ENCODE measurements around the gene PKP2. TPM values are rescaled to one million over a fixed set of nuclear protein-coding genes. Genes with fewer than 3 reads are reported as not detected.
"Not testable (repeated sequence)": the region's sequence is repeated elsewhere in the genome, so short reads cannot be mapped to it uniquely, and the experiment has no call there.

PKP2 gene
- total and polyA plus RNA-seq, 7 donors = 2.5 to 7.8 (median 4.0) TPM

GRCh38 chr12:32881702-32882101 is 14.9 kb downstream of the PKP2 start:
- H3K4me3 ChIP-seq = no peak overlapping the region
- DNase-seq = no peak
- peaks cover 4% of the 10 kb centered on the region for H3K4me1 ChIP-seq
- H3K9me3 ChIP-seq = no peaks in the 10 kb centered on the region
- intact Hi-C loops (cut with DNase I) = no loop called here
- WGBS, 3 donors = 67 to 77% (median 73%) methylated on average over 7 of the region's 7 CpGs
- H3K27me3 ChIP-seq (ENCODE audit: insufficient read depth in 3 of 3, low read length in 2 of 3) = no peaks in the 10 kb centered on the region
- TF ChIP-seq CTCF (IDR thresholded peaks at IDR 0.05) = no peak
- no peak for ATAC-seq
- H3K36me3 ChIP-seq (ENCODE audit: insufficient read depth in 1 of 2, low read depth in 1 of 2) = no peaks in the 10 kb centered on the region
- no peak overlapping the region for H3K27ac ChIP-seq

- Histone ChIP-seq H3K36me3 (ENCODE audit: insufficient read depth in 1 of 2, low read depth in 1 of 2) (no peaks in the 10 kb centered on the region), H3K4me3 (no peak overlapping the region), H3K4me1 (peaks cover 4% of the 10 kb centered on the region), H3K27ac (no peak overlapping the region), H3K27me3 (ENCODE audit: insufficient read depth in 3 of 3, low read length in 2 of 3) (no peaks in the 10 kb centered on the region), H3K9me3 (no peaks in the 10 kb centered on the region)
- DNase-seq = no peak
- intact Hi-C loops (cut with DNase I) = no loop called here
- no peak for TF ChIP-seq CTCF (IDR thresholded peaks at IDR 0.05)
- ATAC-seq = no peak
- 50 to 59% (median 52%) methylated on average over 3 of the region's 3 CpGs for WGBS, 3 donors
Measured at GRCh38 chr12:32881107-32881506, 15.5 kb downstream of the PKP2 start.

GRCh38 chr12:32879066-32879465 is 17.5 kb downstream of the PKP2 start:
- intact Hi-C loops (cut with DNase I) = not testable (repeated sequence)

GRCh38 chr12:32877601-32878459 is 18.7 kb downstream of the PKP2 start:
- 61 to 68% (median 67%) methylated on average over 29 of the region's 29 CpGs for WGBS, 3 donors
- Histone ChIP-seq H3K4me3 (peak overlapping the region; percentile 61), H3K36me3 (ENCODE audit: insufficient read depth in 1 of 2, low read depth in 1 of 2) (no peaks in the 10 kb centered on the region), H3K27me3 (ENCODE audit: insufficient read depth in 3 of 3, low read length in 2 of 3) (no peaks in the 10 kb centered on the region), H3K4me1 (peaks cover 4% of the 10 kb centered on the region), H3K27ac (peak overlapping the region; percentile 76), H3K9me3 (no peaks in the 10 kb centered on the region)
- ATAC-seq (peak; percentile 82 to 95 (median 90)), DNase-seq (peak; percentile 34 to 81)
- intact Hi-C loops (cut with DNase I) = no loop called here
- no peak for TF ChIP-seq CTCF (IDR thresholded peaks at IDR 0.05)

More at GRCh38 chr12:32879066-32879465, 17.5 kb downstream of the PKP2 start:
- Histone ChIP-seq H3K4me3 (peak overlapping the region; percentile 4), H3K27ac (peak overlapping the region; percentile 76)
- not testable (repeated sequence) for DNase-seq; H3K27me3 ChIP-seq (ENCODE audit: insufficient read depth in 3 of 3, low read length in 2 of 3); H3K9me3 ChIP-seq; ATAC-seq; H3K36me3 ChIP-seq (ENCODE audit: insufficient read depth in 1 of 2, low read depth in 1 of 2); H3K4me1 ChIP-seq
- 79 to 91% (median 83%) methylated on average over 7 of the region's 7 CpGs for WGBS, 3 donors

GRCh38 chr12:32876004-32876403 is 20.6 kb downstream of the PKP2 start:
- ATAC-seq (no peak), DNase-seq (no peak)
- WGBS, 3 donors = 80 to 92% (median 82%) methylated on average over 2 of the region's 2 CpGs
- Histone ChIP-seq H3K9me3 (no peaks in the 10 kb centered on the region), H3K4me3 (no peak overlapping the region), H3K36me3 (ENCODE audit: insufficient read depth in 1 of 2, low read depth in 1 of 2) (no peaks in the 10 kb centered on the region), H3K27me3 (ENCODE audit: insufficient read depth in 3 of 3, low read length in 2 of 3) (no peaks in the 10 kb centered on the region), H3K27ac (no peak overlapping the region), H3K4me1 (peaks cover 4% of the 10 kb centered on the region)
- TF ChIP-seq CTCF (IDR thresholded peaks at IDR 0.05) = no peak
- intact Hi-C loops (cut with DNase I) = no loop called here

All from psoas muscle (tissue), 8 donors.